GM18499 (cell line): ENCODE data around the gene TNIP1.

Experiments used
- ATAC-seq: cut with Tn5 transposase; IDR thresholded peaks from one replicate; pipeline ENCODE4 v1.9.1; 2021; ENCODE audit warnings: moderate number of reproducible peaks; ENCODE audit not compliant: insufficient read depth, unreplicated experiment

Gene TNIP1

GRCh38 chr5:151086192-151086869 lies 5.5 kb upstream of the TNIP1 start:
- ATAC-seq: no peak

- no peak for ATAC-seq
Observed at GRCh38 chr5:151085517-151086041, 4.7 kb upstream of the TNIP1 start.

DNA sequence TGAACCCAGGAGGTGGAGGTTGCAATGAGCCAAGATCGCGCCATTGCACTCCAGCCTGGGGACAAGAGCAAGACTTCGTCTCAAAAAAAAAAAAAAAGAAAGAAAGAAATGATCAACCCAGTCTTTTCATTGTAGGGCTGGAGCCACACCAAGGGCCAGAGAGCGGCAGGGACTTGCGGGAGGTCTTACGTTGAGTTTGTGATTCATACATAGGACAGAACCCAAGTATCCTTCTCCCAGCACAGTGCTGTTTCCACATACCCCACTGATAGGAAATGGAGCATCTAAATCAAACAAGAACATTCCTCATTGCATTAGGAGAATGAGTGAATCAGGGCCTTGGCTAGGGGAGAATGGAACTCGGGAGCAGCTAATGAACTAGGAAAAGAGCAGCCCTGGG lies 3.5 kb upstream of the TNIP1 start:
- ATAC-seq: no peak

DNA sequence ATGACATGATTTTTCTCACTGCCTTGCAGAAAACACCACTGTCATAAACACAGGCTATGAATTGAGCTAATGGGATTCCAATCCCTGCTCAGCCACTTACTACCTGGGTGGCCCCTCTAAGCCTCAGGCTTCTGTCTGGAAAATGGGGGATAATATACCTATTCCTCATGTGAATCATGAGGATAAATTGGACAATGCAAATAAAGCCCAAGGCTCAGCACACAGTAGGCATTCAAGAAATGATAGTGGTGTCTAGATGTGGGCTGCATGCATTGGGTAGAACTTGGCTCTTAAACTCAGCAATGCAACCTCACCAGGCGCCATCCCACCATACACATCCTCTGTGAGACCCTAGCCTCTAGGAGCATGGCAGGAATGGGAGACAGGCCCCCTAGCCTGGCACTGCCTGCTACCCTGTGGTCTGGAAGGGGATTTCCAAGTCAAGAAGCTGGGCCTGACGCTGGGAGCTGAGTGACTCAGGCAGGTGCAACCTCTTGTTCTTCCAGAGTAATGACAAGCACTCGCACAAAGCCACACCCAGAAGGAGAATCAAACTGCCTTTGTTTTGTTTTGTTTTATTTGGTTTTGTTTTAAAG lies 2.3 kb upstream of the TNIP1 start:
- ATAC-seq: no peak

GRCh38 chr5:151082282-151082902 lies 1.6 kb upstream of the TNIP1 start:
- ATAC-seq: no peak

DNA sequence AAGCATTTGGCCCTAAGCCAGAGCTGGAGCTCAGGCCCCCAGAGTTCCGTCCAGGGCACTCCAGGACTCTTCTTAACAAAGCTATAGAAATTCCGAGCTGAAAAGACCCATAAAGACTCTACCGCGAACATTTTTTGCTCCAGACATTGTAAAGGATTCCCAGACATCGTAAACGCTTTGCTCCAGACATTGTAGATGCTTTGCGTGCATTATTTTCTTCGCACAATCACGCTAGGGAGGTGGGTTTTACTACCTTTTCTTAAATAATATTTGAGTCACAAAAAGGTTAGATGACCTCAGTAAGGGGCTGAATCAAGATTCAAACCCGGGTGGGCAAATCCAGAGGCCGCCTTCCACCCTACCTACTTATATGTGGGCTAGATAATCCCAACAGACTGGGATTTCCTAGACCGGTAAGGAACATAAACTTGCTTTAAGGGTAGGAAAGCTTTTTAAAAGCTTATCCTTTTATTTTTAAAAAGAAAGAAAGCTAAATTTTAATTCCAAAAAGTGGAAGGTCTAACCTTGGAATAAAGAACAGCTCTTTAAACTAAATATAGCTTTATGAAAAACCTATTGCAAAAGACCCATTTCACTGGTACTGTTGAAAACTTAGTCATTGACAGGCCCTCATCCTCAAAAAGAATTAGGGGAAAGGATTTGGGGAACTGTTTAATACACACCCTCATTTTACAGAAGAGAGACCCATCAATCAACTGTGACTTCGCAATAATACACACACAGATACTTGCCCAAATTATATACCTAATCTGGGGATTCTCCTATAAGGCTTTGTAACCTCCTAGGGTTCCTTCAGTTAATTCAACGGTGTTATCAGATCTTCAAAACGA lies 822 bp upstream of the TNIP1 start:
- ATAC-seq: no peak

DNA sequence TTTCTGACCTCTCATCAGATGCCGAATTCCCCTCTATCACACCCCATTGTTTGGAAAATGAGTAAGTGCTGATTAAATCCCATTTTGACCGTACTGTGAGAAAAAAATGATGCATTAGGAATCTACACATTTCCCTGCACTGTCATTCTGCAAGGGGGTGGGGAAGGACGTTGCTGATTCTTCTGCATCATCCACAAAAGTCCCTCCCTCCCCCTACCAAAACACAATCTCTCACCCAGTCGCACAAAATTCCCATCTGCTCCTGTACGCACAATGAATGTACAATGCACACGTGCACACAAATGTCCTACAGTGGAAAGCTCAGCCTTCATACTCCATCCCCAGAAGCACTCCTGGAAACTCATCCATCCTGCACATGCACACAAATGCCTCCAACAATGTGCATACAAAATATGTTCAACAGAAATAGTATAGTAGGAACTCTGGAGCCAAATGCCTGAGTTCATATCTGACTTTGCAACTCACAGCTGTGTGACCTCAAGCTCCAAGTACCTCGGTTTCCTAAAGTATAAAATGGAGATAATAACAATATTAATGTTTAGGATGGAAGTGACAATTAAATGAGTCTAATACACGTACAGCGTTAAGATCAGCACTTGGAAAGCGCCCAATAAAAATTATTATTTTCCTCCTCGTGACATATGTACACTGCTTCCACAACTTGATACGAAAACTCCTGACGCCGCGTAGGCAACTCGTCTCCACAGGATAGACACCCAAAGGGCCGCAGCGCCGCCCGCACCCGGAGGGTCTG lies 809 bp downstream of the TNIP1 start:
- no peak for ATAC-seq

DNA sequence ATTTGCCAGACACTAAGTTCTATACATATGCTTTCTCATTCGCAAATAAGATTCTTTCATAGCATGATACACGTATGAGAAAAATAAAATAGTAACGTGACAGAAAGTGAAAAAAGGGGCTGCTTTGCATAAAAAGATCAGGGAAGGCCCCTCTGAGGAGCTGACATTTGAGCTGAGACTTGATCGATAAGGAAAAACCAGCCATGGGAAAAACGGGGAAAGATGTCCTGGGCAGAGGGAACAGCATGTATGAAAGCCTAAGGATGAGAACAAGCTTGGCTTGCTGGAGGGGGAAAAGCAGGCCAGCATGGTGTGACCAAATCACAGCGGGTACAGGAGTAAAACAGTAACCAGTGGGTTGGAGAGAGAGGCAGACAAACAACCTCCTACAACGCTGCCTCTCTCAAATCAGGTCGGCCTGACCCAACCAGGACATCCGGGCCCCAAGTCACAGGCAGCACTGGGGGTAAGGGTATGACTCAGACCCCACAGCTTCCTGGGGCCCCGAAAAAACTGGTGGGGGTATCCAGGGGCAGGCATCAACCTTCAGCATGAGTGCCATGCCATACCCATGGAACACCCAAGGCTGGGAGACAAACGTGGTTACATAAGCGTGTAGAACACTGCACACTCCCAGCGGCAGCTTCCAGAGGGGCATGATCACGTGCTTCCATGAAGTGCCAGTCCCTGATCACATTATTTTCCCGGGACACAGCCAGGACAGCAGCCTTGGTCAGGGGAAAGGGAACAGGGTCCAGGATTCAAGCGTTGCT lies 2.2 kb downstream of the TNIP1 start:
- no peak for ATAC-seq

GRCh38 chr5:151077967-151078366 lies 2.9 kb downstream of the TNIP1 start:
- no peak for ATAC-seq

DNA sequence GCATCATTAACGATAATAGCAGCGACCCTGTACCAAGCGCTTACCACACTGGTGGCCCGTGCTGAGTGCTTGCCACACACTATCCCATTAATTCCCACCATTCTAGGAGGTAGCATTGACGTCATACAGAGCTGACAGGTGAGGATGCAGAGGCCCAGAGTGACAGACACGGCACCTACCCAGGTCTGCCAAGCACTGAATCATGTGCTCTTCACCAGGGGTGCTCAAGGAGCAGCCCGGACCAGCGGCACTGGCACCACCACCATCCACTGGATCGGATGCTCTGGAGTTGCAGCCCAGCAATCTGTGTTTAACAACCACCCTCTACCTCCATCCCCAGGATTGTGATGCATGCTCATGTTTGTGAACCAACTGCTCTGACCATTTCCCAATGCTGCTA lies 3.4 kb downstream of the TNIP1 start:
- no peak for ATAC-seq

- no peak for ATAC-seq
Observed at GRCh38 chr5:151076616-151077015, 4.2 kb downstream of the TNIP1 start.

DNA sequence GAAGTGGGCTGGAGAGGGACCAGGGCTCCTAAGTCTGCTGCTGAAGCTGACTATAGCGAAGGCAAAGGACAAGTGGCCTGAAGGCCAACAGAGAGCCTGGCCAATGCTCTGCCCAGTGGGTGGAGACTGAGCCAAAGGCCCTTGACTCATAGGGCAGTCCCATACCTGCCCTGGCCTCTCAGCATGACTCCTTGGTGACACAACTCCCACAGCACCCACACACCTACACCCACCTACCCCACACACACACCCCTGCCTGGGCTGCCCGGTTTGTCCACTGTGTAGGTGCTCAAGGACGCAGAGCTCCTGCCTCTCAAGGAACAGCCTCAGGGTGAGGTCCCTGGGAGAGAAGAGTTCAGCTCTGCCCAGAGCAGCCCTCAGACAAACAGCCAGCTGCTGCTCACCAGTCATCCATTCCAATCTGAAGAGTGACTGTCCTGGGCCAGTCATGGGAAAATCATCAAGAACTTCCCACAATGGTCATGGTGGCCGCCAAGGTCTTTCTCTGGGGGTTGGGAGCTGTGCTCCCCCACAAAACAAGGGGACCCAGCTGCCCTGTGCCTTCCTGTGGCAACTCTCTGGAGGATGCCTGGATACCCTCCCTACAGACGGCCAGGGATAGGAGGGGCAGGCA lies 5.0 kb downstream of the TNIP1 start:
- ATAC-seq: no peak

DNA sequence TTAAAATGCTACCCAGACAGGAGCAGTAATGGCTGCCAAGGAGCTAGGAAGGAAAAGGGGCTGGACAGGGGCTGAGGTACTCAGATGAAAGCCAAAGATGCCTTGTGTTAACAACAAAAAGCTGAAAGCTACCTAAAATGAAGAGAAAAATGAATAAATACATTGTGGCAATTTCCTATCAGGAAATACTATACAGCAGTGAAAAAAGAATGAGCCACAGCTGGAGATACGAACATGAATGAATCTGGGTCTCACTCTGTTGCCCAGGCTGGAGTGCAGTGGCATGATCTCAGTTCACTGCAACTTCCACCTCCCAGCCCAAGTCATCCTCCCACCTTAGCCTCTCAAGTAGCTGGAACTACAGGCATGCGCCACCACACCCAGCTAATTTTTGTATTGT lies 6.3 kb downstream of the TNIP1 start:
- ATAC-seq: no peak

DNA sequence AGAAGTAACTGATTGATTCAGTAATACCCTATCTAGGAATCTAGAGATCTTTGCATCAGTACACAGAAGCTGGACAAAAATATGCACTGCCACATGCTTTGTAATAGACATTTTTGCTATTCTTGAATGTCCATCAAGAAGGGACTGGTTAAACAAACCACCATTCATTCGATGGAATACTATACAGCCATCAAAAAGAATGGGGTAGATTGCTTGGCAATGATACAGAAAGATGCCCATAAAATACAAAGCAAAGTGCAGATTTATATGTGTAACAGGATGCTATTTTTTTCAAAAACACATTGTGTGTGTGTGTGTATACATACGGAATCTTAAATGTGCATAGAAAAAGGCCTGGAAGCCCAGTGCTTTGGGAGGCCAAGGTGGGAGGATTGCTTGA lies 7.6 kb downstream of the TNIP1 start:
- no peak for ATAC-seq

DNA sequence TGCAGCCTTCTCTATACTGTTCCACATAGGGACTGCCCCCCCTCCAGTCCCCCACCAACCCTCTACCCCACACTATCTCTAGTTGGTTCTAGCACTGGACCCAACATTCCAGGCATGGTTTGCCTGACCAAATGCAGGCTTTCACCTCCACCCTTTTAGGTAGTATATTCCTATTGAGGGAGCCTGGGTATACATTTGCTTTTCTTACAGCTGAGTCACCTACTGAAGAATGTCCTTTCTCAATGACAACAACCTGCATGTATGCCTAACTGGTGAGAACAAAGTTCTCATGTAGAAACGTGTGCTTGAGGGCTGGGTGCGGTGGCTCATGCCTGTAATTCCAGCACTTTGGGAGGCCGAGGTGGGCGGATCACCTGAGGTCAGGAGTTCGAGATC lies 8.2 kb downstream of the TNIP1 start:
- ATAC-seq: no peak

- no peak for ATAC-seq
Observed at GRCh38 chr5:151071848-151072629, 8.8 kb downstream of the TNIP1 start.

DNA sequence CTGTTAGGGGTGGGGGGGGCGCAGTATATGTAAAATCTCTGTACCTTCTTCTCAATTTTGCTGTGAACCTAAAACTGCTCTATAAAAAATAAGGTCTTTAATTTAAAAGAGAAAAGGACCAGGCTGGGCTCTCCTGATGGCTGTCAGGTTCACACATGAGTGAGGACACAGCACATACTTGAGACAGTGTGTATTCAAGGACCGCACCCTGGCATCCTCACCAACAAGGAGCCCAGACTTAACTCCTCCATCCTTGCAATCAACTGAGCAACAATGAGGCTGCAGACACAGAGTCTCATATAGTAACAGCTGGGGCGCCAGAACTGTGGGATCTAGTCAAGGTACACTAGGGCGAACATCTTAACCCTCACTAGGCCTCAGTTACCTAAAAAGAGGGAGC lies 9.8 kb downstream of the TNIP1 start:
- ATAC-seq: no peak

- no peak for ATAC-seq
Observed at GRCh38 chr5:151070449-151070848, 10.4 kb downstream of the TNIP1 start.
